Tibial nerve (tissue), 4 donors: ENCODE data around the gene GALR2.

Experiments used
- CTCF ChIP-seq, 5 experiments: fragments of 200-600 bp in 3 of 5; fragments of 450-650 bp in 2 of 5; sonication (generic) in 3 of 5; IDR thresholded peaks; one replicate each; pipeline ENCODE4 v1.5.1; 2016 to 2019; ENCODE audit warnings: antibody characterized with exemption in 5 of 5, mild to moderate bottlenecking in 3 of 5, moderate library complexity in 2 of 5
- EP300 ChIP-seq, 2 donors: sonication (generic); formaldehyde crosslinking; IDR thresholded peaks; one replicate each; pipeline ENCODE4 v1.6.1; 2017; ENCODE audit warnings: antibody characterized with exemption in 2 of 2, mild to moderate bottlenecking in 1 of 2
- POLR2A ChIP-seq, 2 donors: fragments of 450-650 bp; IDR thresholded peaks; one replicate each; pipeline ENCODE4 v1.6.1; 2017; ENCODE audit warnings: antibody characterized with exemption in 2 of 2, mild to moderate bottlenecking in 2 of 2, moderate library complexity in 2 of 2

- TF ChIP-seq CTCF (IDR thresholded peaks at IDR 0.05) (no peak), EP300 (IDR thresholded peaks at IDR 0.05) (no peak), POLR2A (IDR thresholded peaks at IDR 0.05) (no peak)
These were observed 23.2 kb downstream of the GALR2 start for GRCh38 chr17:76097716-76098295.
